SH-SY5Y (cell line): ENCODE results near the gene CYP4F2.

Experiments
- GATA2 ChIP-seq: IDR thresholded peaks from 2 replicates; pipeline ENCODE4 v1.6.1; 2011; ENCODE audit warnings: mild to moderate bottlenecking, low read depth, low read length
- GATA3 ChIP-seq: IDR thresholded peaks from 2 replicates; pipeline ENCODE4 v1.6.1; 2011; ENCODE audit warnings: low read depth, mild to moderate bottlenecking, low read length, moderate library complexity

CYP4F2 gene

GRCh38 chr19:15913384-15913783 lies 15.5 kb upstream of the CYP4F2 start:
- no peak for TF ChIP-seq GATA2
- TF ChIP-seq GATA3 = no peak

- TF ChIP-seq GATA2 = no peak
- TF ChIP-seq GATA3 = no peak
Observed at GRCh38 chr19:15911599-15912235, 13.8 kb upstream of the CYP4F2 start.

- no peak for TF ChIP-seq GATA2
- TF ChIP-seq GATA3 = no peak
Observed at GRCh38 chr19:15905026-15905425, 7.2 kb upstream of the CYP4F2 start.

- no peak for TF ChIP-seq GATA3
- no peak for TF ChIP-seq GATA2
Observed at GRCh38 chr19:15902254-15902653, 4.4 kb upstream of the CYP4F2 start.

- TF ChIP-seq GATA2 (no peak), GATA3 (no peak)
Observed at GRCh38 chr19:15900504-15900903, 2.6 kb upstream of the CYP4F2 start.

GRCh38 chr19:15897026-15897737 lies 692 bp downstream of the CYP4F2 start:
- no peak for TF ChIP-seq GATA3
- TF ChIP-seq GATA2 = no peak

GRCh38 chr19:15895876-15896430 lies 1.9 kb downstream of the CYP4F2 start:
- TF ChIP-seq GATA2 (no peak), GATA3 (no peak)

- TF ChIP-seq GATA2 (no peak), GATA3 (no peak)
Observed at GRCh38 chr19:15894359-15894758, 3.5 kb downstream of the CYP4F2 start.

- TF ChIP-seq GATA2 (no peak), GATA3 (no peak)
Observed at GRCh38 chr19:15893477-15893876, 4.4 kb downstream of the CYP4F2 start.

- no peak for TF ChIP-seq GATA2
- no peak for TF ChIP-seq GATA3
Observed at GRCh38 chr19:15892012-15892411, 5.9 kb downstream of the CYP4F2 start.

GRCh38 chr19:15891434-15891833 lies 6.4 kb downstream of the CYP4F2 start:
- TF ChIP-seq GATA2 (no peak), GATA3 (no peak)

- TF ChIP-seq GATA3 = no peak
- TF ChIP-seq GATA2 = no peak
Observed at GRCh38 chr19:15885919-15886318, 12.0 kb downstream of the CYP4F2 start.

GRCh38 chr19:15885167-15885566 lies 12.7 kb downstream of the CYP4F2 start:
- TF ChIP-seq GATA2 = no peak
- TF ChIP-seq GATA3 = no peak

- no peak for TF ChIP-seq GATA3
- TF ChIP-seq GATA2 = no peak
Observed at GRCh38 chr19:15874821-15875474, 22.9 kb downstream of the CYP4F2 start.
